Measurements from ENCODE around the gene SGO1. TPM values are rescaled to one million over a fixed set of nuclear protein-coding genes. Genes with fewer than 3 reads are reported as not detected.
"Not testable (repeated sequence)": the region's sequence is repeated elsewhere in the genome, so short reads cannot be mapped to it uniquely, and the experiment has no call there.

The SGO1 gene
- total RNA-seq, 1 donor from 2014 or later: 5.0 TPM

DNA sequence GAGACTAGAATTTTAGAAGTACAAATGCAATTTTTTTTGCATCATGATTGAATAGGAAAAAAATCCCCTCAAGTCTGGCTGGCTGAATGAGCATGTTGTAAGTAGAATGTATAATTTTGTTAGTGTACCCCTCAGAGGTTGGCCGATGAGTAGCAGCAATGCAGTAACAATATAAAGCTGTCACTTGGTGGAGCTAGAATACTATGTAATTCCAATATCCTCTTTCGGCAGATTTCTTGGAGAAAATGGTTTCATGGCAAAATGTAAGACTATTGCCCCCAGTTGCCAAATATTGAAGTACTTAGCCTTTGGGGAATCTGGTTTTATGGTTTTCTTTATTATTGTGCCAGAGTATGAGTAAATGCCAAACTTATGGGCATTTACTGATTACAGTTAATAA, 39.8 kb upstream of the SGO1 start:
- Mint-ChIP-seq H3K9me3 (ENCODE audit: unreplicated experiment) (no peaks in the 10 kb centered on the region), H3K27me3 (ENCODE audit: unreplicated experiment) (no peaks in the 10 kb centered on the region), H3K27ac (ENCODE audit: unreplicated experiment) (no peak overlapping the region), H3K4me3 (ENCODE audit: unreplicated experiment) (no peak overlapping the region), H3K36me3 (ENCODE audit: unreplicated experiment) (no peaks in the 10 kb centered on the region), H3K4me1 (ENCODE audit: low read depth, unreplicated experiment) (peaks cover 2% of the 10 kb centered on the region)
- TF ChIP-seq CTCF (IDR thresholded peaks at IDR 0.05; ENCODE audit: partially characterized antibody, unreplicated experiment): no peak
- no peak for DNase-seq

DNA sequence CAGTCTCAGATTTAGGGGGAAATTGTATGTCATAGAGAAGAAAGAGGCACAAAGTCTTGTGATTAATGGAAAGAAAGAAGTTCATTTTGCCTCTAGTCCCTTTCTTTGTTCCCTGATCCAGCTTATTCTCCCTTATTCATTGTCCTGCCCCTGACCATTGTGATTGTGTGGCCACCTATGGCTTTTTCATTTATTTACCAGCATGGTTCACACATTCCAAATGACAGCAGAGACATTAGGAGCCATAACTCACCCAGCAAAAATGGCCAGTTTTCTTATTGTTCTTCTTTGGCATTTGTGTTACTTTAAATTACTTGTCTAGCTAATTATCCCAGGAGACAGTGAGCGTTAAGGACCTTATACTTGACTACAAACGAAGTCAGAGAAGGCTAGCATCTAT, 36.3 kb upstream of the SGO1 start:
- no peak for DNase-seq
- H3K27ac Mint-ChIP-seq (ENCODE audit: unreplicated experiment): no peak overlapping the region
- no peaks in the 10 kb centered on the region for H3K27me3 Mint-ChIP-seq (ENCODE audit: unreplicated experiment)
- no peaks in the 10 kb centered on the region for H3K36me3 Mint-ChIP-seq (ENCODE audit: unreplicated experiment)
- no peak for TF ChIP-seq CTCF (IDR thresholded peaks at IDR 0.05; ENCODE audit: partially characterized antibody, unreplicated experiment)
- H3K9me3 Mint-ChIP-seq (ENCODE audit: unreplicated experiment): no peaks in the 10 kb centered on the region
- peaks cover 2% of the 10 kb centered on the region for H3K4me1 Mint-ChIP-seq (ENCODE audit: low read depth, unreplicated experiment)
- no peak overlapping the region for H3K4me3 Mint-ChIP-seq (ENCODE audit: unreplicated experiment)

GRCh38 chr3:20218215-20218614, 32.2 kb upstream of the SGO1 start:
- no peak overlapping the region for H3K4me3 Mint-ChIP-seq (ENCODE audit: unreplicated experiment)
- peaks cover 1% of the 10 kb centered on the region for H3K27me3 Mint-ChIP-seq (ENCODE audit: unreplicated experiment)
- H3K27ac Mint-ChIP-seq (ENCODE audit: unreplicated experiment): no peak overlapping the region
- no peak for TF ChIP-seq CTCF (IDR thresholded peaks at IDR 0.05; ENCODE audit: partially characterized antibody, unreplicated experiment)
- H3K36me3 Mint-ChIP-seq (ENCODE audit: unreplicated experiment): no peaks in the 10 kb centered on the region
- H3K9me3 Mint-ChIP-seq (ENCODE audit: unreplicated experiment): no peaks in the 10 kb centered on the region
- H3K4me1 Mint-ChIP-seq (ENCODE audit: low read depth, unreplicated experiment): peaks cover 2% of the 10 kb centered on the region
- DNase-seq: no peak

DNA sequence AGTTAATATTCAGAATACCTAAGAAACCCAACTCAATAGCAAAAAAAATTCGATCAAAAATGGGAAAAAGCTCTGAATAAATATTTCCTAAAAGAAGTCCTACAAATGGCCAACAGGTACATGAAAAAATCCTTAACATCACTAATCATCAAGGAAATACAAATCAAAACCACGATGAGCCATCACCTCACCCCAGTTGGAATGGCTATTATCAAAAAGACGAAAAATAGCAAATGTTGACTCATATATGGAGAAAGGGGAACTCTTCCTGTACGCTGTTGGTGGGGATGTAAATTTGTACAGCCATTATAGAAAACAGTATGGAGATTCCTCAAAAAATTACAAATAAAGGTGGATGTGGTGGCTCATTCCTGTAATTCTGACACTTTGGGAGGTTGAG, 29.6 kb upstream of the SGO1 start:
- H3K27ac Mint-ChIP-seq (ENCODE audit: unreplicated experiment): no peak overlapping the region
- DNase-seq: no peak
- no peaks in the 10 kb centered on the region for H3K4me1 Mint-ChIP-seq (ENCODE audit: low read depth, unreplicated experiment)
- no peak overlapping the region for H3K4me3 Mint-ChIP-seq (ENCODE audit: unreplicated experiment)
- peaks cover 2% of the 10 kb centered on the region for H3K27me3 Mint-ChIP-seq (ENCODE audit: unreplicated experiment)
- TF ChIP-seq CTCF (IDR thresholded peaks at IDR 0.05; ENCODE audit: partially characterized antibody, unreplicated experiment): no peak
- no peaks in the 10 kb centered on the region for H3K36me3 Mint-ChIP-seq (ENCODE audit: unreplicated experiment)
- H3K9me3 Mint-ChIP-seq (ENCODE audit: unreplicated experiment): no peaks in the 10 kb centered on the region

- DNase-seq; H3K27me3 Mint-ChIP-seq (ENCODE audit: unreplicated experiment); H3K9me3 Mint-ChIP-seq (ENCODE audit: unreplicated experiment); H3K4me3 Mint-ChIP-seq (ENCODE audit: unreplicated experiment); H3K36me3 Mint-ChIP-seq (ENCODE audit: unreplicated experiment); H3K4me1 Mint-ChIP-seq (ENCODE audit: low read depth, unreplicated experiment); H3K27ac Mint-ChIP-seq (ENCODE audit: unreplicated experiment): not testable (repeated sequence)
Observed at GRCh38 chr3:20213491-20213890, 27.5 kb upstream of the SGO1 start.

- H3K27me3 Mint-ChIP-seq (ENCODE audit: unreplicated experiment); H3K4me3 Mint-ChIP-seq (ENCODE audit: unreplicated experiment); H3K27ac Mint-ChIP-seq (ENCODE audit: unreplicated experiment); DNase-seq; H3K9me3 Mint-ChIP-seq (ENCODE audit: unreplicated experiment); H3K36me3 Mint-ChIP-seq (ENCODE audit: unreplicated experiment); H3K4me1 Mint-ChIP-seq (ENCODE audit: low read depth, unreplicated experiment): not testable (repeated sequence)
Observed at GRCh38 chr3:20207945-20208344, 21.9 kb upstream of the SGO1 start.

GRCh38 chr3:20205898-20206297, 19.9 kb upstream of the SGO1 start:
- H3K4me3 Mint-ChIP-seq (ENCODE audit: unreplicated experiment); H3K9me3 Mint-ChIP-seq (ENCODE audit: unreplicated experiment); H3K27ac Mint-ChIP-seq (ENCODE audit: unreplicated experiment); DNase-seq; H3K27me3 Mint-ChIP-seq (ENCODE audit: unreplicated experiment); H3K4me1 Mint-ChIP-seq (ENCODE audit: low read depth, unreplicated experiment); H3K36me3 Mint-ChIP-seq (ENCODE audit: unreplicated experiment): not testable (repeated sequence)
